ENCODE data around the gene PRKCE.

The PRKCE gene

DNA sequence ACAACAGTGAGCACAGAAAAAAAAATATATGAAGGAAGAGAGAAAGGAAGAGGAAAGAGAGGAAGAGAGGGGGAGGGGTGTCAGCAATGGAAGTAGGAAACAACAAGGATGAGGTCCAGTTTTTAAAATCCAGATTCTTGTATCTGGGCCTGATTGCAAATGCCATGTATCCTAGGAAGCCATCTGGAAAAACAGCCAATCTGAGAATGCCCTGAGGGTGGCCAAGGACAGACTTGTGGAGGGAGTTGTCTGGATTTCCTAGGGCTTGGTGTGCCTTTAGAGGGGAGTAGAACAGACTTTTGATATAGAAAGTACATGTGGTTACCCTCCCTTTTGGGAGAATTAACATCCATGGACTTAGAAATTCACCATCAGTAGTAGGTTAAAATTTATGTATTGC, 47.1 kb downstream of the PRKCE start:
- H3K27ac ChIP-seq (ENCODE audit: low read depth, low read length, severe bottlenecking), result peak overlapping the region; percentile 23
- peaks cover 5% of the 10 kb centered on the region for H3K36me3 ChIP-seq (ENCODE audit: control insufficient read depth, insufficient read depth, low read length)
- H3K4me3 ChIP-seq (ENCODE audit: extremely low read depth, insufficient read depth, low read length, poor library complexity, severe bottlenecking), result no peak overlapping the region
- no peaks in the 10 kb centered on the region for H3K9me3 ChIP-seq (ENCODE audit: control insufficient read depth, low read length)
- peaks cover 48% of the 10 kb centered on the region for H3K4me1 ChIP-seq (ENCODE audit: control insufficient read depth, insufficient read depth, low read length, poor library complexity, severe bottlenecking)

DNA sequence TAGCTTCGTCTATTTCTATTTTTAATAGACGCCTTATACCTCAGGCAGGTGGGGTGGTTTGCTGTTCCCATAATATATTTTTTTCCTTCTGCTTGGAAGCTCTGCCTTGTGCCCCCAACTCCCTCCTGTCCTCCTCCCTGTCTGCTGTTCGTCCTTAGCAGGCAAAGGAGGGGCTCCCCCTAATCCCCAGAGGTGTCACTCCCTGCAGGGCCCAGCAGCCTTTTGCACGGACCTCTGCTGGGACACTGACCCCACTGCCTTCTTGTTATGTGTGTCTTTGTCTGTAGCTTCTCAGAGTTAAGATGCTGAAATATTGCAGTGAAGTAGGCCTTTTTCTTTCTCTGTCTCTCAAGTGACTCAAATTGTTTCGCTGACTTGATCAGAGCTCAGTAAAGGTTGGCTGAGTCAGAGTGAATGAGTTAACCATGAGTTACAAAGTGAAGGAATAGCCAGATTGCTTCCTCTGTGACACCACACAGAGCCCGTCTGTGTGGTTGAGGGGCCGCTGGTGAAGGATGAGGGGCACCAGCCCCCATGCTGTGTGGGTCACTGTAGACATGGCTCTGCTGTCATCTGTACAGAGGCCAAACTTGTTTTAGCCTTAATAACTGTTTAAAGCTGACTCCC, 47.7 kb downstream of the PRKCE start:
- Histone ChIP-seq H3K27ac (ENCODE audit: low read depth, low read length, severe bottlenecking) (peak overlapping the region; percentile 23), H3K9me3 (ENCODE audit: control insufficient read depth, low read length) (no peaks in the 10 kb centered on the region)
- WGBS, 2 experiments (ENCODE audit: insufficient coverage in 2 of 2), result 60 to 64% methylated on average over 1 to 4 of the region's 7 CpGs

DNA sequence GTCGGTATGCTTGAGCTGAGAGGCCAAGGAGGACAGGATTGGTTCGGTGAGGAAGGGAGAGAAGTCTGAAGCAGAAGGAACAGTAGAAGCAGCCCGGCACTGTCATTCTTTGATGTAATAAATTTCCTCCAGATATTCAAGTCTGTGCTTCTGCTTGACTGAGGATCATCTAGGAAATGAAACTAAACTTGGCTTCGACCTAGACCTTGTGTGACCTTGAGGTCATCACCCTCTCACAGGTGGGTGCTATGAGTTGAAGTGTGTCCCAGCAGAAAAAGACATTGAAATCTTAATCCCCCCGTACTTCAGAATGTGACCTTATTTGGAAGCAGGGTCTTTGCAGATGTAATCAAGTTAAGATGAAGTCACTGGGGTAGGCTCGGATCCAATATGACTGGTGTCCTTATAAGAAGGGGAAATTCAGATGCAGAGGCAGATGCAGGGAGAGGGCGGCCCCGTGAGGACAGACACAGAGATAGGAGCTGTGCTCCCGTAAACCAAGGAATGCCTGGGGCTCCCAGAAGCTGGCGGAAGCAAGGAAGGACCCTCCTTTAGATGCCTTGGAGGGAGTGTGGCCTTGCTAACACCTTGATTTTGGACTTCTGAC, 49.0 kb downstream of the PRKCE start:
- H3K9me3 ChIP-seq (ENCODE audit: control insufficient read depth, low read length), result no peaks in the 10 kb centered on the region
- H3K4me1 ChIP-seq (ENCODE audit: control insufficient read depth, insufficient read depth, low read length, poor library complexity, severe bottlenecking), result peaks cover 45% of the 10 kb centered on the region
- H3K4me3 ChIP-seq (ENCODE audit: extremely low read depth, insufficient read depth, low read length, poor library complexity, severe bottlenecking), result no peak overlapping the region
- 89 to 90% methylated on average over 7 to 9 of the region's 10 CpGs for WGBS, 2 experiments (ENCODE audit: insufficient coverage in 2 of 2)
- peaks cover 5% of the 10 kb centered on the region for H3K36me3 ChIP-seq (ENCODE audit: control insufficient read depth, insufficient read depth, low read length)
- H3K27ac ChIP-seq (ENCODE audit: low read depth, low read length, severe bottlenecking), result no peak overlapping the region

More for the DNA sequence above, 47.7 kb downstream of the PRKCE start:
- Histone ChIP-seq H3K4me1 (ENCODE audit: control insufficient read depth, insufficient read depth, low read length, poor library complexity, severe bottlenecking) (peaks cover 48% of the 10 kb centered on the region), H3K4me3 (ENCODE audit: extremely low read depth, insufficient read depth, low read length, poor library complexity, severe bottlenecking) (no peak overlapping the region), H3K36me3 (ENCODE audit: control insufficient read depth, insufficient read depth, low read length) (peaks cover 5% of the 10 kb centered on the region)

- peaks cover 4% of the 10 kb centered on the region for H3K4me1 ChIP-seq (ENCODE audit: control insufficient read depth, insufficient read depth, low read length, poor library complexity, severe bottlenecking)
- WGBS, 2 experiments (ENCODE audit: insufficient coverage in 2 of 2), result 100% methylated on average over 1 of the region's 5 CpGs; no CpG with 5 or more reads in 1 of the 2 experiments
- H3K27ac ChIP-seq (ENCODE audit: low read depth, low read length, severe bottlenecking), result no peak overlapping the region
- H3K9me3 ChIP-seq (ENCODE audit: control insufficient read depth, low read length), result no peaks in the 10 kb centered on the region
- H3K36me3 ChIP-seq (ENCODE audit: control insufficient read depth, insufficient read depth, low read length), result peaks cover 24% of the 10 kb centered on the region
- H3K4me3 ChIP-seq (ENCODE audit: extremely low read depth, insufficient read depth, low read length, poor library complexity, severe bottlenecking), result no peak overlapping the region
Observed at GRCh38 chr2:45705233-45705632, 53.8 kb downstream of the PRKCE start.

- Histone ChIP-seq H3K9me3 (ENCODE audit: control insufficient read depth, low read length) (no peaks in the 10 kb centered on the region), H3K36me3 (ENCODE audit: control insufficient read depth, insufficient read depth, low read length) (peaks cover 24% of the 10 kb centered on the region), H3K4me3 (ENCODE audit: extremely low read depth, insufficient read depth, low read length, poor library complexity, severe bottlenecking) (no peak overlapping the region), H3K4me1 (ENCODE audit: control insufficient read depth, insufficient read depth, low read length, poor library complexity, severe bottlenecking) (peaks cover 2% of the 10 kb centered on the region), H3K27ac (ENCODE audit: low read depth, low read length, severe bottlenecking) (no peak overlapping the region)
Observed at GRCh38 chr2:45706033-45706432, 54.6 kb downstream of the PRKCE start.

DNA sequence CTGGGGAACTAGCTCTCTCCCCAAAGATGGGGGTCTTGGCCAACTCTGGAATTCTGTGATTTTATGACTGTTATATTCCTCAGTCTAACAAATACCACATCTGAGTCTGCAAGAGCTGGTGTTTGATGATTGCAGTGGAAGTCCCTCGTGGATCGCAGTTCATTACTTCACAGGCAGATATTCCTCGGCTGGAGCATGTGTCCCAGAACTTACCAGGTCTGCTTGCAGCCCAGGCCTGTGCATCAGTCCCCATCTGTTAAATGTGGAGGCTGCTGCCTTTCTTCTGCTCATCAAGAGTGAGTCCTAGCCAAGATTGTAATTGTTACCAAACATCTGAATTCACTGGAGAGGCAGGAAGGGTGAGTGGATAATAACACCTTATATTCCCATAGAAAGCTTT, 55.5 kb downstream of the PRKCE start:
- Histone ChIP-seq H3K4me3 (ENCODE audit: extremely low read depth, insufficient read depth, low read length, poor library complexity, severe bottlenecking) (no peak overlapping the region), H3K27ac (ENCODE audit: low read depth, low read length, severe bottlenecking) (no peak overlapping the region)
- 90% methylated on average over 3 of the region's 3 CpGs for WGBS, 2 experiments (ENCODE audit: insufficient coverage in 2 of 2)

DNA sequence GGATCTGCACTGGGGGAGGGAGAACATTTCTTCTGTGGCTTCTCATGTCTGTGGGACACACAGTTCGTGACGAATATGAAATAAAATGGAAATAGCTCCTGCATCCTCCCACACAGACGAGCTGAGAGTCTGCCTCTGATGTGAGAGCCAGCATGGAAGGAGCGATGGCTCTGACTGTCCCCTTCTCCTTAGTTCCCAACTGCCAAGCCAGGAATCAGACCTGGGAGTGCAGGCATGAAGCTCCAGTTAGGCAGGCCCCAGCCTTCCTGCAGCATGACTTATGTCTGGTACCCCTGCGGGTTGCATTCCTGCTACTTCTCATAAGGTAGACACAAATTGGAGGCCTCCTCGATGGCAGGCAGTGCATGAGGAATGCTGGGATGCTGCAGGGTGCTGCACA, 56.2 kb downstream of the PRKCE start:
- H3K9me3 ChIP-seq (ENCODE audit: control insufficient read depth, low read length), result no peaks in the 10 kb centered on the region
- no peaks in the 10 kb centered on the region for H3K4me1 ChIP-seq (ENCODE audit: control insufficient read depth, insufficient read depth, low read length, poor library complexity, severe bottlenecking)
- 91 to 93% methylated on average over 4 to 6 of the region's 6 CpGs for WGBS, 2 experiments (ENCODE audit: insufficient coverage in 2 of 2)
- no peak overlapping the region for H3K27ac ChIP-seq (ENCODE audit: low read depth, low read length, severe bottlenecking)
- no peak overlapping the region for H3K4me3 ChIP-seq (ENCODE audit: extremely low read depth, insufficient read depth, low read length, poor library complexity, severe bottlenecking)
- H3K36me3 ChIP-seq (ENCODE audit: control insufficient read depth, insufficient read depth, low read length), result peaks cover 19% of the 10 kb centered on the region

More for the DNA sequence above, 55.5 kb downstream of the PRKCE start:
- Histone ChIP-seq H3K4me1 (ENCODE audit: control insufficient read depth, insufficient read depth, low read length, poor library complexity, severe bottlenecking) (peaks cover 2% of the 10 kb centered on the region), H3K36me3 (ENCODE audit: control insufficient read depth, insufficient read depth, low read length) (peaks cover 20% of the 10 kb centered on the region), H3K9me3 (ENCODE audit: control insufficient read depth, low read length) (no peaks in the 10 kb centered on the region)

- Histone ChIP-seq H3K36me3 (ENCODE audit: control insufficient read depth, insufficient read depth, low read length) (peaks cover 19% of the 10 kb centered on the region), H3K27ac (ENCODE audit: low read depth, low read length, severe bottlenecking) (no peak overlapping the region), H3K4me1 (ENCODE audit: control insufficient read depth, insufficient read depth, low read length, poor library complexity, severe bottlenecking) (no peaks in the 10 kb centered on the region), H3K9me3 (ENCODE audit: control insufficient read depth, low read length) (no peaks in the 10 kb centered on the region), H3K4me3 (ENCODE audit: extremely low read depth, insufficient read depth, low read length, poor library complexity, severe bottlenecking) (no peak overlapping the region)
- WGBS, 2 experiments (ENCODE audit: insufficient coverage in 2 of 2), result 80 to 100% methylated on average over 3 of the region's 3 CpGs
Observed at GRCh38 chr2:45708501-45708900, 57.0 kb downstream of the PRKCE start.

DNA sequence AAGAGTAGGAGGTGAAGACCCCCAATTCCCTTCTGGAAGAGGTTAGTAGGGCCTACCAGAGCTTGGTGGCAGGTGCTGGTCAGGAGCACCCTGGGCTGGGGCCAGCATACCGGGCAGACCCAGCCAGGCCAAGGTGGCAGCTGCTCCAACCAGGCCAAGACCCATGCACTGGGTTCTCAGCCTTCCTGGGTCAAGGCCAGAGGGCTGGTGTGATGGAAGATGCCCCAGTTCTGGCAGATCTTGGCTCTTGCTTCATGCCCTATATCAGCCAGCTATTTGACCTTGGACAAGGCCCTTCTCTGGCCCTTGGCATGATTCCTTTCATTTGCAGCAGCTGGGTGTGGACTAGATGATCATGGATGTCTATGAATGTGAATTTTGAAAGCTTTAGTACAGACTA, 57.7 kb downstream of the PRKCE start:
- H3K4me1 ChIP-seq (ENCODE audit: control insufficient read depth, insufficient read depth, low read length, poor library complexity, severe bottlenecking), result no peaks in the 10 kb centered on the region
- H3K36me3 ChIP-seq (ENCODE audit: control insufficient read depth, insufficient read depth, low read length), result peaks cover 19% of the 10 kb centered on the region
- whole genome bisulfite sequencing, 2 experiments (ENCODE audit: insufficient coverage in 2 of 2), result 100% methylated on average over 1 of the region's 1 CpG
- no peaks in the 10 kb centered on the region for H3K9me3 ChIP-seq (ENCODE audit: control insufficient read depth, low read length)
- H3K4me3 ChIP-seq (ENCODE audit: extremely low read depth, insufficient read depth, low read length, poor library complexity, severe bottlenecking), result no peak overlapping the region
- no peak overlapping the region for H3K27ac ChIP-seq (ENCODE audit: low read depth, low read length, severe bottlenecking)

- WGBS, 2 experiments (ENCODE audit: insufficient coverage in 2 of 2), result 97 to 100% methylated on average over 2 to 3 of the region's 3 CpGs
- H3K36me3 ChIP-seq (ENCODE audit: control insufficient read depth, insufficient read depth, low read length), result peaks cover 19% of the 10 kb centered on the region
- H3K9me3 ChIP-seq (ENCODE audit: control insufficient read depth, low read length), result no peaks in the 10 kb centered on the region
- H3K4me1 ChIP-seq (ENCODE audit: control insufficient read depth, insufficient read depth, low read length, poor library complexity, severe bottlenecking), result no peaks in the 10 kb centered on the region
- H3K27ac ChIP-seq (ENCODE audit: low read depth, low read length, severe bottlenecking), result no peak overlapping the region
- H3K4me3 ChIP-seq (ENCODE audit: extremely low read depth, insufficient read depth, low read length, poor library complexity, severe bottlenecking), result no peak overlapping the region
Observed at GRCh38 chr2:45710468-45710867, 59.0 kb downstream of the PRKCE start.

GRCh38 chr2:45711224-45711623, 59.7 kb downstream of the PRKCE start:
- no peak overlapping the region for H3K27ac ChIP-seq (ENCODE audit: low read depth, low read length, severe bottlenecking)
- H3K4me1 ChIP-seq (ENCODE audit: control insufficient read depth, insufficient read depth, low read length, poor library complexity, severe bottlenecking), result no peaks in the 10 kb centered on the region
- 92 to 100% methylated on average over 1 of the region's 2 CpGs for WGBS, 2 experiments (ENCODE audit: insufficient coverage in 2 of 2)

More at GRCh38 chr2:45711224-45711623, 59.7 kb downstream of the PRKCE start:
- no peaks in the 10 kb centered on the region for H3K9me3 ChIP-seq (ENCODE audit: control insufficient read depth, low read length)
- no peak overlapping the region for H3K4me3 ChIP-seq (ENCODE audit: extremely low read depth, insufficient read depth, low read length, poor library complexity, severe bottlenecking)
- H3K36me3 ChIP-seq (ENCODE audit: control insufficient read depth, insufficient read depth, low read length), result peaks cover 18% of the 10 kb centered on the region
